Left cardiac atrium (tissue), 4 donors: Measurements from ENCODE around the gene METTL16. TPM values are rescaled to one million over a fixed set of nuclear protein-coding genes. Genes with fewer than 3 reads are reported as not detected.
A peak's percentile ranks its signal among the peaks of the same experiment; 100 is the strongest.
"Not testable (repeated sequence)": the region's sequence is repeated elsewhere in the genome, so short reads cannot be mapped to it uniquely, and the experiment has no call there.

Source experiments
- ATAC-seq, 2 donors: fragments of 200-7000 bp; cut with Tn5 transposase; one replicate each; pipeline ENCODE4 v1.9.1; 2020; ENCODE audit warnings: mild to moderate bottlenecking in 2 of 2, moderate library complexity in 2 of 2
- DNase-seq: peaks from one replicate; pipeline ENCODE4 v3.0.0-alpha.2; 2020
- intact Hi-C, 2 donors: fragments of 100-400 bp; cut with DNase I; formaldehyde crosslinking; loops; one replicate each; pipeline versions ENCODE4 v1.14.1 to v1.15.1; 2022 to 2023
- total RNA-seq, 2 donors: library from RNA; stranded (reverse); fragmentation: NEBNext Ultra II Directional; extraction: Animal tissue kit (Norgen Biotek cat#: 25700); gene quantifications; one replicate each; pipeline ENCODE4 v1.2.1, GENCODE V29; 2021
- donor health status: DM: no; HTN: yes; CAD: no.
- donor health status: DM: no; HTN: yes; CAD: no; lungs with severe emphysema.
- donor health status: DM: yes; HTN: yes; CAD: no.
- donor health status: Dilated cardiomyopathy.

The METTL16 gene
- total RNA-seq, 2 donors from 2014 or later: 19.2 to 22.7 TPM

DNA sequence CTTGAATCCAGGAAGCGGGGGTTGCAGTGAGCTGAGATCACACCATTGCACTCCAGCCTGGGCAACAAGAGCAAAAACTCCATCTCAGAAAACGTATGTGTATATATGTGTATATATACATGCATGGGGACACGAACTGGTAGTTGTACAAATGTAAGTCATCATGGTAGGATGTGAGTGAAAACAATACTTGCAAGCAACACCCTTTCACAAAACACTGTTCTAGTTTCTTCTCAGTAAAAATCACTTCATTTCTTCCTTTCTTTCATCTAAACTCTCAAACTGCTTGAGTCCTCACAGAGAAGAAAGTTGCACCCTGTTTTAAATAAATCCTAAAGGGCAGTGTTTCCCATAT lies 51.8 kb downstream of the METTL16 start:
- intact Hi-C loops: no loop called here
- ATAC-seq: no peak
- DNase-seq: no peak

GRCh38 chr17:2457913-2458312 lies 53.8 kb downstream of the METTL16 start:
- intact Hi-C loops: no loop called here
- no peak for ATAC-seq
- DNase-seq: no peak

DNA sequence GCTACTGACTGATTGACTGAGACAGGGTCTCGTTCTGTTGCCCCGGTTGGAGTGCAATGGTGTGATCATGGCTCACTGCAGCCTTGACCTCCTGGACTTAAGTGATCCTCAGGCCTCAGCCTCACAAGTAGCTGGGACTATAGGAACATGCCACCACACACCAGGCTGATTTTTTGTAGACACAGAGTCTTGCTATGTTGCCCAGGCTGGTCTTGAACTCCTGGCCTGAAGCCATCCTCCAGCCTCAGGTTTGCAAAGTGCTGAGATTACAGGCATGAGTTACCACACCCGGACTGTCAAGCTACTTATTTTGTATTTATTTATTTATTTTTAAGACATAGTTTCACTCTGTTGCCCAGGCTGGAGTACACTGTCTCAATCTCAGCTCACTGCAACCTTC lies 55.2 kb downstream of the METTL16 start:
- no peak for DNase-seq
- ATAC-seq: no peak
- intact Hi-C loops: no loop called here

GRCh38 chr17:2455956-2456355 lies 55.7 kb downstream of the METTL16 start:
- intact Hi-C loops: no loop called here
- no peak for ATAC-seq
- no peak for DNase-seq

DNA sequence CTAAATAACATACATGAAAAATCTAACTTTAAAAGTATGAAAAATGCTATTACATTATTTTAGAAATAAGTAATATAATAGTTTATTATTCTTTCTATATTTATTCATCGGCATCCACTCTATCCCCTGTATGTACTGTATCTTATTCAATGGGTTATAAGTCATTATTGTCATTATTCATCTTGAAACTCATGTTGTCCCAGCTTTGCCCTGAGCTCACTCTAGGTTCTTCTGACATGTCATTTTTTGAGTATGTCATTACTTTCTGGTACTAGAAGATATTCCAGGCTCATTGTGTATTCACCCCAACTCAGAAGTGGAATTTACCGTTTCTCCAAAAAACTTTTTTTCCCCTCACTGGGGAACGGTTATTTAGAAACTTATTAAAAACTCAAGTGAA lies 57.8 kb downstream of the METTL16 start:
- intact Hi-C loops: no loop called here
- ATAC-seq: no peak
- DNase-seq: no peak

DNA sequence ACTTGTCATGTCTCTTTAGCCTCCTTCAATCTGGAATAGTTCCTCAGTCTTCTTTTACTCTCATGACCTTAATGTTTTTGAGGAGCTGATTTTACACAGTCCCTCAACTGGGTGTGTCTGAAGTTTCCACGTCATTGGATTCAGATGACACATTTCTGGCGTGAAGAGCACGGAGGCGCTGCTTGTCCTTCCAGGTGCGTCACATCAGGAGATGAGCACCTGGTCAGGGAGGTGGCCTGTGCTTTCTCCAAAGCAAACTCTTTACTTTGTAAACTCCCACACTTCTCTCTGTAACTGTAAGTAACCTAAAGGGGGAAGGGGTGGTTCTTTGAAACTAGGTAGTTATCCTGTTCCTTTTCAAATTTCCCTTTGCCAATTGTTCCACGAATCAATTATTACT lies 58.4 kb downstream of the METTL16 start:
- ATAC-seq (no peak), DNase-seq (no peak)
- intact Hi-C loops: no loop called here

GRCh38 chr17:2452216-2452750 lies 59.4 kb downstream of the METTL16 start:
- no peak for DNase-seq
- intact Hi-C loops: no loop called here
- peak in 1 of 2 donors; percentile 34 for ATAC-seq

DNA sequence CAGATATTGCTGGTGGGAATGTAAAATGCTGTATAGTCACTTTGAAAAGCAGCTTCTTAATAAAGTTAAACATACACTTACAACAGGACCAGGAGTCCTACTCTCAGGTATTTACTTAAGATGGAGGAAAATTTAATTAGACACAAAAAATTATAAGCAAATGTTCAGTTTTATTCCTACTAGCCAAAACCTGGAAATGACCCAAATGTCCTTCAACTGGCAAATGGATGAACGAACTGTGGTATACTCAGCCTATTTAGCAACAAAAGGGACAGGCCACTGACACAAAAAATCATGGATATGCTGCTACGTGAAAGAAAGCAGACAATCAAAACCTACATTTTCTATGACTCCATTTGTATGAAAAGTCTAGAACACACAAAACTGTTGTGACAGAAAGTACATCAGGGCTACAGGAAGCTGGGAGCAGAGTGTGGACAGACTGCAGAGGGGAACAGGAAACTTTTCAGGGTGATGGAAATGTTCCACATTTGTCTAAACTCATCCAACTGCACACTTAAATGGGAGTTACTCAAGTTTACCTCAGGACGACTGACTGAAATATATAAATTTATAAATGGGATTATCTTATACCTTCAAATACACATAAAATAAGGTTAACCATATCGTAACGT lies 61.6 kb downstream of the METTL16 start:
- intact Hi-C loops: no loop called here
- ATAC-seq (no peak), DNase-seq (no peak)

GRCh38 chr17:2449486-2449885 lies 62.2 kb downstream of the METTL16 start:
- intact Hi-C loops: no loop called here
- no peak for ATAC-seq
- DNase-seq: no peak

DNA sequence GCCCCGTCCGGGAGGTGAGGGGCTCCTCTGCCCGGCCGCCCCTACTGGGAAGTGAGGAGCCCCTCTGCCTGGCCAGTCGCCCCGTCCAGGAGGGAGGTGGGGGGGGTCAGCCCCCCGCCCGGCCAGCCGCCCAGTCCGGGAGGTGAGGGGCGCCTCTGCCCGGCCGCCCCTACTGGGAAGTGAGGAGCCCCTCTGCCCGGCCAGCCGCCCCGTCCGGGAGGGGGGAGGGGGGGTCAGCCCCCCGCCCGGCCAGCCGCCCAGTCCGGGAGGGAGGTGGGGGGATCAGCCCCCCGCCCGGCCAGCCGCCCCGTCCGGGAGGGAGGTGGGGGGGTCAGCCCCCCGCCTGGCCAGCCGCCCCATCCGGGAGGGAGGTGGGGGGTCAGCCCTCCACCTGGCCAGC lies 64.2 kb downstream of the METTL16 start:
- DNase-seq, ATAC-seq, intact Hi-C loops: not testable (repeated sequence)

DNA sequence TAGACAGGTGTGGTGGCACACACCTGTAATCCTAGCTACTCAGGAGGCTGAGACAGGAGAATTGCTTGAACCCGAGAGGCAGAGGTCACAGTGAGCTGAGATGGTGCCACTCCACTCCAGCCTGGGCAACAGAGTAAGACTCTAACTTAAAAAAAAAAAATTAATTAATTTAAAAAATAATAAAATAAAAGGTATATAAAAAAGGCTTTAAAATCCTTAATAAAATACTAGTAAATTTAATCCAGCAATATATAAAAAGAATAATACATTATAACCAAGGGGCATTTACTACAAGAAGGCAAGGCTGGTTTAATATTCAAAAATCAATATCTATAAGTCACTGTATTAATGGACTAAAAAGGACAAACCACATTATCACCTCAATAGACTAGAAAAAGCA lies 66.0 kb downstream of the METTL16 start:
- DNase-seq (no peak), ATAC-seq (no peak)
- intact Hi-C loops: no loop called here

GRCh38 chr17:2444382-2444781 lies 67.3 kb downstream of the METTL16 start:
- no peak for ATAC-seq
- intact Hi-C loops: no loop called here
- no peak for DNase-seq

GRCh38 chr17:2442166-2442565 lies 69.5 kb downstream of the METTL16 start:
- DNase-seq: no peak

GRCh38 chr17:2440930-2441329 lies 70.8 kb downstream of the METTL16 start:
- intact Hi-C loops: no loop called here
- no peak for DNase-seq
- ATAC-seq: no peak

More at GRCh38 chr17:2442166-2442565, 69.5 kb downstream of the METTL16 start:
- no peak for ATAC-seq
- intact Hi-C loops: no loop called here

GRCh38 chr17:2439997-2440396 lies 71.7 kb downstream of the METTL16 start:
- ATAC-seq, DNase-seq, intact Hi-C loops: not testable (repeated sequence)

DNA sequence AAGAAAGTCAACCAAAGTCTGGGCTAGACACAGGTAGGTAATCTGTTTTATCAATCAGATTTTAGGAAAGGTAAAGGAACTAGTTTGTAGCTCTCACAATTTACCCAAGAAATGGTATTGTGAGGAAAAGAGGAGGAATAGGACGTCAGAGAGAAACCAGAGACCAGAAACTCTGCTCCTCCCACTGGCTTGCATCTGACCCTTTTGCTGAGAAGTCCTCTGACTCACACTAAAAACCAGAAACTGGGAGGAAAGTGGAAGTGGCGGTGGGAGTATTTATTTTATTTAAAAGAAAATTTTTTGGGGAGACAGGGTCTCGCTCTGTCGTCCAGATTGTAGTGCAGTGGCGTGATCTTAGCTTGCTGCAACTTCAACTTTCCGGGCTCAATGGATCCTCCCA lies 72.9 kb downstream of the METTL16 start:
- DNase-seq (no peak), ATAC-seq (no peak)
- intact Hi-C loops: no loop called here

GRCh38 chr17:2436316-2436905 lies 75.3 kb downstream of the METTL16 start:
- ATAC-seq (no peak), DNase-seq (no peak)
- intact Hi-C loops: no loop called here

- no peak for ATAC-seq
- no peak for DNase-seq
- intact Hi-C loops: no loop called here
These were observed 75.8 kb downstream of the METTL16 start for GRCh38 chr17:2435862-2436261.

DNA sequence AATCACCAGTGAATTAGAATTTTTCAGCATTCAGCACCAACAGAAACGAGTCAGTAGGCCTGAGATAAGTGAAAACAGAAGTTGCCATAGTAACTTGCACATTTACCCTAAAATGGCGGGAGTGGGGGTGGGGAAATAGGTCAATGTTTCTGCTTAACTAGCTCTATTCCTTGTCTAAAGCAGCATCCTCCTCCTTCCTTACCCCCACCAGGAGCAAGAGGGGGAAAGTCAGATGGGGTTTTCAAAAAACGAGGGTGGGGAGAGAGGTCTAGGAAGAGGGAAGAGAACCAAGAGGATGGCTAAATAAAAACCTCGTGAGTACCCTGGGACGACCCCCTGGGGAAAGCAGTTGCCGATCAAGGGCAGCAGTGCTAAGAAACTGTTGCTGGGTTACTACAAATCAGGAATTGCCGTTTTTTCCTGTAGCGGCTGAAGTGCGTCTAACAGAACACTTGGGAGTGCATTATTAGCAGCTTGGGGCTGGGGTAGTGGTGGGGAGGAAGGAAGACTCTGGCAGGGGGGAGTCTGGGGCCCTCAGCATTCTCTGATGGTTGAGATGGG lies 76.4 kb downstream of the METTL16 start:
- no peak for DNase-seq
- peak in 1 of 2 donors; percentile 15 for ATAC-seq
- intact Hi-C loops: no loop called here

GRCh38 chr17:2433696-2434095 lies 78.0 kb downstream of the METTL16 start:
- intact Hi-C loops: no loop called here
- DNase-seq (no peak), ATAC-seq (no peak)

- ATAC-seq (no peak), DNase-seq (no peak)
- intact Hi-C loops: no loop called here
These were observed 83.8 kb downstream of the METTL16 start for GRCh38 chr17:2427910-2428309.
